Measurements from ENCODE around the gene SELENOF. TPM values are rescaled to one million over a fixed set of nuclear protein-coding genes. Genes with fewer than 3 reads are reported as not detected.

Gene SELENOF
- total and polyA plus RNA-seq, 2 of the 4 experiments (the other 2 are of a cell fraction), result 60.0 to 153 TPM

GRCh38 chr1:86875722-86876121, 38.2 kb downstream of the SELENOF start:
- Histone ChIP-seq H3K36me3 (ENCODE audit: control insufficient read depth, insufficient read depth, low read length) (peaks cover 8% of the 10 kb centered on the region), H3K4me1 (ENCODE audit: control insufficient read depth, insufficient read depth, low read length) (no peaks in the 10 kb centered on the region), H3K9me3 (ENCODE audit: control insufficient read depth, insufficient read depth, low read length) (no peaks in the 10 kb centered on the region), H3K4ac (ENCODE audit: low read depth, low read length) (no peak overlapping the region), H4K91ac (ENCODE audit: insufficient read depth, low read depth, low read length) (no peak overlapping the region), H2BK120ac (ENCODE audit: low read depth, low read length) (no peak overlapping the region), H2BK5ac (ENCODE audit: low read depth, low read length, poor library complexity, severe bottlenecking) (no peak overlapping the region), H2AK9ac (replicated peaks; ENCODE audit: low read depth, low read length, poor library complexity) (no peak overlapping the region), H2AFZ (replicated peaks; ENCODE audit: low read length, poor library complexity) (no peak overlapping the region), H3K56ac (ENCODE audit: extremely low read depth, insufficient read depth, low read length) (no peak overlapping the region), H2BK15ac (ENCODE audit: low read depth, low read length) (no peak overlapping the region), H3K9me1 (ENCODE audit: insufficient read depth, low read length) (no peaks in the 10 kb centered on the region), H3K18ac (ENCODE audit: low read depth, low read length) (no peak overlapping the region), H3K4me2 (ENCODE audit: low read depth, low read length) (no peak overlapping the region), H3K9ac (ENCODE audit: low read depth, low read length) (no peak overlapping the region), H3K27me3 (ENCODE audit: control insufficient read depth, insufficient read depth, low read length) (no peaks in the 10 kb centered on the region), H3K79me1 (ENCODE audit: low read depth in 1 of 2, low read length in 2 of 2) (peaks cover 2 to 3% of the 10 kb centered on the region in 2 experiments; a peak in 2 of 4 replicates), H3K27ac (ENCODE audit: insufficient read depth, low read length) (no peak overlapping the region), H4K8ac (ENCODE audit: low read depth in 2 of 2, low read length in 2 of 2) (no peak overlapping the region), H4K20me1 (ENCODE audit: insufficient read depth, low read length) (no peaks in the 10 kb centered on the region), H4K5ac (ENCODE audit: low read depth, low read length) (no peak overlapping the region), H3K23ac (ENCODE audit: low read depth, low read length) (no peak overlapping the region), H3K4me3 (ENCODE audit: insufficient read depth, low read depth, low read length) (no peak overlapping the region), H3K14ac (replicated peaks; ENCODE audit: low read depth, low read length) (no peak overlapping the region), H2AK5ac (ENCODE audit: low read depth, low read length) (no peak overlapping the region), H2BK20ac (ENCODE audit: low read depth, low read length) (no peak overlapping the region)
- POLR2A ChIA-PET (ENCODE audit: unreplicated experiment), result no interaction called here
- DNase-seq, result no peak
- ATAC-seq (ENCODE audit: low read depth), result no peak
- BruUV-seq (replicated peaks), result no TSS peak
- in situ Hi-C loops (cut with MboI; ENCODE audit: low sequenced_read_pairs) (no loop called here), intact Hi-C loops (cut with micrococcal nuclease) (no loop called here), dilution Hi-C loops (cut with HindIII; ENCODE audit: low sequenced_read_pairs, unreplicated experiment) (no loop called here)
- TF ChIP-seq CTCF (conservative IDR thresholded peaks at IDR 0.05; ENCODE audit: low read depth, low read length) (no peak), MXI1 (IDR thresholded peaks at IDR 0.05; ENCODE audit: borderline replicate concordance, low read depth, low read length) (no peak), FOS (IDR thresholded peaks at IDR 0.05; ENCODE audit: low read depth, low read length) (no peak), RCOR1 (IDR thresholded peaks at IDR 0.05; ENCODE audit: insufficient replicate concordance, low read length) (no peak), CEBPB (IDR thresholded peaks at IDR 0.05; ENCODE audit: low read depth, low read length) (no peak), CHD1 (IDR thresholded peaks at IDR 0.05; ENCODE audit: low read depth, low read length) (no peak)
- CTCF ChIA-PET, result no interaction called here
- no CpG with 5 or more reads among the region's 1 CpG for WGBS, 2 experiments (ENCODE audit: extremely low coverage in 2 of 2, insufficient read length in 1 of 2)

All from IMR-90 (cell line).